ENCODE results near the gene ARRB2.

ARRB2 gene

GRCh38 chr17:4728124-4728523, 17.7 kb downstream of the ARRB2 start:
- no peak for DNase-seq (ENCODE audit: insufficient read length, low spot score)
- FAIRE-seq = no peak
- TF ChIP-seq, protein P1, sequence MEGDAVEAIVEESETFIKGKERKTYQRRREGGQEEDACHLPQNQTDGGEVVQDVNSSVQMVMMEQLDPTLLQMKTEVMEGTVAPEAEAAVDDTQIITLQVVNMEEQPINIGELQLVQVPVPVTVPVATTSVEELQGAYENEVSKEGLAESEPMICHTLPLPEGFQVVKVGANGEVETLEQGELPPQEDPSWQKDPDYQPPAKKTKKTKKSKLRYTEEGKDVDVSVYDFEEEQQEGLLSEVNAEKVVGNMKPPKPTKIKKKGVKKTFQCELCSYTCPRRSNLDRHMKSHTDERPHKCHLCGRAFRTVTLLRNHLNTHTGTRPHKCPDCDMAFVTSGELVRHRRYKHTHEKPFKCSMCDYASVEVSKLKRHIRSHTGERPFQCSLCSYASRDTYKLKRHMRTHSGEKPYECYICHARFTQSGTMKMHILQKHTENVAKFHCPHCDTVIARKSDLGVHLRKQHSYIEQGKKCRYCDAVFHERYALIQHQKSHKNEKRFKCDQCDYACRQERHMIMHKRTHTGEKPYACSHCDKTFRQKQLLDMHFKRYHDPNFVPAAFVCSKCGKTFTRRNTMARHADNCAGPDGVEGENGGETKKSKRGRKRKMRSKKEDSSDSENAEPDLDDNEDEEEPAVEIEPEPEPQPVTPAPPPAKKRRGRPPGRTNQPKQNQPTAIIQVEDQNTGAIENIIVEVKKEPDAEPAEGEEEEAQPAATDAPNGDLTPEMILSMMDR (IDR thresholded peaks at IDR 0.05; ENCODE audit: insufficient read depth, missing control alignments) = no peak

- TF ChIP-seq, protein P1 (IDR thresholded peaks at IDR 0.05; ENCODE audit: insufficient read depth, missing control alignments) = no peak
- DNase-seq (ENCODE audit: insufficient read length, low spot score) (no peak), FAIRE-seq (no peak)
Measured at GRCh38 chr17:4733073-4733531, 22.7 kb downstream of the ARRB2 start.

DNA sequence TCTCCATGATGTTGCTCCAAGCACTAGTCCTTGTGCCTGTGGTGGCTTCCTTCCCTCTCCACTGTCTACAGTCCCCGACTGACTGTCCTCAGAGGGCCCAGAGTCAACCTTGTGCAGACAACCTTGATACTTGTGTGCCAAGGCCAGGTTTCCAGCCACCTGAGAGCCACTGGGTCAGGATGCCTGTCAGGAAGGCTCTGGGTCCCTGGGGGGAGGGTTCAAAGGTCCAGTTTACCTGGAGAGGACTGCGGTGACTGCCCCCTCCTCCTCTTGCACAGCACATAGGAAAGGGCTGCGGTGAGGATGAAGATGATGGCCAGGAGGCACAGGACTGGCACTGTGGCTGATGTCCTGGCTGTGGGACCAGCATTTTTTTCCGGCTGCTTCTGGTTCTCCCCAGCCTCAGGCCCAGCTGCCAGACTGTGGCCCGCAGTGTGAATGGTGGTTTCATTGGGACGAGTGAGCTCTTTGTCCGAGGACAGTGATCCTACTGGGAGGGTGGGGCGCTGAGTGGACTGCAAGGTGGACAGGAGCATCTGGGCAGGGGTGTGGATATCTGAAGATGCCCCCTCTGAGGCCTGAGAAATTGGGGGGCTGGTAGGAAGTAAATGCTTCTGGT, 24.5 kb downstream of the ARRB2 start:
- TF ChIP-seq, protein P1 (IDR thresholded peaks at IDR 0.05; ENCODE audit: insufficient read depth, missing control alignments) = no peak
- no peak for DNase-seq (ENCODE audit: insufficient read length, low spot score)
- no peak for FAIRE-seq

DNA sequence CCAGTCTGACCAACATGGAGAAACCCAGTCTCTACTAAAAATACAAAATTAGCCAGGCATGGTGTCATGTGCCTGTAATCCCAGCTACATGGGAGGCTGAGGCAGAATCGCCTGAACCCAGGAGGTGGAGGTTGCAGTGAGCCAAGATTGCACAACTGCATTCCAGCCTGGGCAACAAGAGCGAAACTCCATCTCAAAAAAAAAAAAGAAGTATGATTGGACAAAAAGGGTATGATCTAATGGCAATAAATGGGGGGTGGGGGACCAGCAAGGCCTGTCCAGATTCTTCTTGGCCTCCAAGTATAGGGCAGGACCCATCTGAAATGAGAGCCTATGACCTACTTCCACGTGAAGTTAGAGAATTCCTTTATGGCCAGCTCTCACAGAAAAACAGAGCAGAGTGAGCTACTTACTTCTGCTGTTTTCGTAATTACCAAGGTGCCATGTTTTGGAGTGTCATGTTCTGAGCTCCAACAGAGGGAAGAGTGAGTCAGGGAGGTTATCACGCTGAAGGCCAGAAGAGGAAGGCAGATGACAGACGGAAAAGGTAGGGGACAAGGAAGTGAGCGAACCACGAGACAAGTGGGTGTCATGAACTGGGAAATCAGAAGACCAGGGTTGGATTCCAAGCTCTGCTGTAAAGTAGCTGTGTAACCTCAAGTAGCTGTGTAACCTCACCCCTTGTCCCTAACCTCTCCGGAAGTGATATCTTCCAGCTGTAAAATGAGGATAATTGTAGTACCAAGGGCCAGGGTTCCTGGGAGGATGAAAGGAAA, 25.6 kb downstream of the ARRB2 start:
- no peak for FAIRE-seq
- DNase-seq (ENCODE audit: insufficient read length, low spot score) = no peak
- TF ChIP-seq, protein P1 (IDR thresholded peaks at IDR 0.05; ENCODE audit: insufficient read depth, missing control alignments) = no peak

GRCh38 chr17:4738136-4739121, 28.0 kb downstream of the ARRB2 start:
- DNase-seq (ENCODE audit: insufficient read length, low spot score) (no peak), FAIRE-seq (no peak)
- TF ChIP-seq, protein P1 (IDR thresholded peaks at IDR 0.05; ENCODE audit: insufficient read depth, missing control alignments) = no peak

GRCh38 chr17:4739122-4740024, 28.9 kb downstream of the ARRB2 start, which contains the start of the genes CXCL16 and ZMYND15:
Gene CXCL16, minus strand, starts transcription at chr17:4739928. Its CDS starts 589 bp downstream, at chr17:4739339.
Gene ZMYND15, plus strand, starts transcription at chr17:4739833. Its CDS starts 716 bp downstream, at chr17:4740549.
- FAIRE-seq (no peak), DNase-seq (ENCODE audit: insufficient read length, low spot score) (peak; percentile 76)

More at GRCh38 chr17:4739122-4740024, 28.9 kb downstream of the ARRB2 start, which contains the start of the genes CXCL16 and ZMYND15:
- TF ChIP-seq, protein P1 (IDR thresholded peaks at IDR 0.05; ENCODE audit: insufficient read depth, missing control alignments) = no peak
